ENCODE results near the gene HOXB13. TPM values are rescaled to one million over a fixed set of nuclear protein-coding genes. Genes with fewer than 3 reads are reported as not detected.

The HOXB13 gene
- total RNA-seq, 1 donor from 2014 or later, result 0.20 TPM

GRCh38 chr17:48723423-48724250, 4.9 kb downstream of the HOXB13 start:
- H3K27me3 Mint-ChIP-seq (ENCODE audit: unreplicated experiment), result peaks cover 48% of the 10 kb centered on the region
- peaks cover 3% of the 10 kb centered on the region for H3K4me1 Mint-ChIP-seq (ENCODE audit: low read depth, unreplicated experiment)
- H3K4me3 Mint-ChIP-seq (ENCODE audit: unreplicated experiment), result peak overlapping the region; percentile 32
- no peak overlapping the region for H3K27ac Mint-ChIP-seq (ENCODE audit: unreplicated experiment)
- TF ChIP-seq CTCF (IDR thresholded peaks at IDR 0.05; ENCODE audit: partially characterized antibody, unreplicated experiment), result no peak
- peaks cover 3% of the 10 kb centered on the region for H3K36me3 Mint-ChIP-seq (ENCODE audit: unreplicated experiment)
- H3K9me3 Mint-ChIP-seq (ENCODE audit: unreplicated experiment), result peaks cover 2% of the 10 kb centered on the region
- no peak for DNase-seq

DNA sequence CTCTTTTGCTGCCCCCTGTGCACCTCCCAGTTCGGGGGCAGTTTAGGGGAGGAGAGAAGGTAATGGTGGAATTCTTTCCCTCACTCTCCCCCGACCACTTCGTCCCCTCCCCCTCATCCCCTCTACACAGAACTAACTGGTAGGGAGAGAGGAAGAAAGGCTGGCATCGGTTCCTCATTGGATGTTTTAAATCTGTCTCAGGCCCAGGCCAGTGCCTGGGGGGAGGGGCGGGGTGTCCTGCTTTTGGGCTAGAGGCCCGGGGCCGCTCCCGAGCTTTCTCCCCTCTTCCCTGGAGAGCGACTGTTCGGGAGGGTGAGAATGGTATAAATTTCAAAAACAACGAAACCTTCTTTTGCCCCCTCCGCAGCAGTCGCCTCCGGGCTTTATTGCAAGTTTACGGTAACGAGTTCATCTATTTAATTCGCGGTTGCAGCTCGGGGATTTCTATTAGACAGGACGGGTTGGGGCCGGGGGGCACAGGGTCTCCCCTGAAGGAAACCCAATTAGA, 5.6 kb downstream of the HOXB13 start, which contains the start of gene PRAC2:
Gene PRAC2 (plus strand): TSS at position 271 of the 508 bp plus-strand sequence. CDS start 1,226 bp downstream, outside the sequence.
- Mint-ChIP-seq H3K27me3 (ENCODE audit: unreplicated experiment) (peaks cover 53% of the 10 kb centered on the region), H3K4me3 (ENCODE audit: unreplicated experiment) (peak within 1 kb of the TSS; percentile 32), H3K9me3 (ENCODE audit: unreplicated experiment) (peaks cover 7% of the 10 kb centered on the region), H3K27ac (ENCODE audit: unreplicated experiment) (no peak within 1 kb of the TSS), H3K36me3 (ENCODE audit: unreplicated experiment) (peaks cover 3% of the 10 kb centered on the region), H3K4me1 (ENCODE audit: low read depth, unreplicated experiment) (peaks cover 3% of the 10 kb centered on the region)
- DNase-seq, result no peak
- TF ChIP-seq CTCF (IDR thresholded peaks at IDR 0.05; ENCODE audit: partially characterized antibody, unreplicated experiment), result no peak

DNA sequence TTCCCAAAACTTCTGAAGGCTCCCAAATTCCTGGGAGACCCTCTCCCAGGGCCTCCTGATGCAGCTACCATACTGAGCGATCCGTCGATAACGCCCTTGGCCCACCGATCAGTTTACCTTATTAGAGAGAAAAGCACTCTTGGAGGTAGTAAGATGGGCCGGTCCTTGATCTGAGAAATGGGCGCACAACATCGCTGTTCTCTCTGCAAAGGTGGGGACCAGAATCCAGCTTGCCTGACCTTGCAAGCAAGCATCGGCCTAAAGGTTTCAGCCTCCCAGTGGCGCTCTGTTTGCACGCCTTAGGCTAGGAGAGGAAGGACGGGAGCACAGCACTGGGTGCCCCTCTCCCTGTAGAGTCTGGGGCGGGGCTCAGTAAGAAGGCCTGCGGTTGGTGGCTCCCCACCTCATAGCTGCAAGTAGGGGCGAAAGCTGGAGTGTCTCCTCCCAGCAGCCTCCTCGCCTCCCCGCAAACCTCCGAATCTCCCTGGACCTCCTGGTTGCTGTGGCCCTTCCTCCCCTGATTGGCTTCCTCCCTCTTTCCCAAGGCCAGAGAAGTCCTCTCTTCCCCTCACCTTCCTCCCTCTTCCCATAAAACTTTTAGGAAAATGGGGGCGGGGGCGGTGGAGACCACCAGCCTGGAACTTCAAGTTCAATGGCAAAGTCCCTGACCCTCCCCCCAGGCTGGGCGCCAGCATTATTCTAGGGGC, 6.2 kb downstream of the HOXB13 start, which contains the start of gene PRAC1:
Gene PRAC1 (minus strand): TSS at position 318 of the 707 bp plus-strand sequence. CDS start 126 bp downstream, at position 192.
- Mint-ChIP-seq H3K27ac (ENCODE audit: unreplicated experiment) (no peak within 1 kb of the TSS), H3K4me3 (ENCODE audit: unreplicated experiment) (no peak within 1 kb of the TSS), H3K9me3 (ENCODE audit: unreplicated experiment) (peaks cover 9% of the 10 kb centered on the region), H3K27me3 (ENCODE audit: unreplicated experiment) (peaks cover 54% of the 10 kb centered on the region), H3K4me1 (ENCODE audit: low read depth, unreplicated experiment) (peaks cover 3% of the 10 kb centered on the region), H3K36me3 (ENCODE audit: unreplicated experiment) (peaks cover 3% of the 10 kb centered on the region)
- no peak for TF ChIP-seq CTCF (IDR thresholded peaks at IDR 0.05; ENCODE audit: partially characterized antibody, unreplicated experiment)
- no peak for DNase-seq

DNA sequence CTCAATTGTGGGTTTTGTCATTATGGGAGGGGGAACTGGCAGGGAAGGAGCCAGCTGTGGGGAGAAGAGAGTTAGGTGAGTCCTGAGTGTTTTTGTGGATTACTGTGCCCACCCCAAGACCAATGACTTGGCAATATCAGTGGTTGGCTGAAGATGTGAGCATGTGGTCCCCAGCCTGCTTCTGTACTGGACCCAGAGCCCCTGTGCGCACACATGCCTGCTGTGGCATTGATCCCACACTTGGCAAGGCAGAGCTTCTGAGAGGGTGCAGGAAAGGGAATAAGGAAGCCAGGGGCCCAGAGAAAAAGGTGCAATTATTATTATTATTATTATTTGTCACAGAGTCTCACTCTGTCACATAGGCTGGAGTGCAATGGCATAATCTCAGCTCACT, 7.5 kb downstream of the HOXB13 start:
- DNase-seq, result no peak
- Mint-ChIP-seq H3K27ac (ENCODE audit: unreplicated experiment) (no peak overlapping the region), H3K4me1 (ENCODE audit: low read depth, unreplicated experiment) (peaks cover 3% of the 10 kb centered on the region), H3K4me3 (ENCODE audit: unreplicated experiment) (no peak overlapping the region), H3K27me3 (ENCODE audit: unreplicated experiment) (peaks cover 42% of the 10 kb centered on the region), H3K36me3 (ENCODE audit: unreplicated experiment) (no peaks in the 10 kb centered on the region), H3K9me3 (ENCODE audit: unreplicated experiment) (peaks cover 9% of the 10 kb centered on the region)
- no peak for TF ChIP-seq CTCF (IDR thresholded peaks at IDR 0.05; ENCODE audit: partially characterized antibody, unreplicated experiment)
